Suprapubic skin (tissue), 4 donors: Measurements from ENCODE around the gene GTF2H3. TPM values are rescaled to one million over a fixed set of nuclear protein-coding genes. Genes with fewer than 3 reads are reported as not detected.

Source experiments
- DNase-seq, 2 donors: peaks; one replicate each; pipeline ENCODE4 v3.0.0-alpha.2; 2019; ENCODE audit warnings: low spot score in 2 of 2
- H3K27ac ChIP-seq: fragments of 200-600 bp; sonication (generic); one replicate; pipeline ENCODE4 v1.5.1; 2019
- H3K27me3 ChIP-seq: fragments of 200-600 bp; sonication (generic); one replicate; pipeline ENCODE4 v1.5.1; 2019
- H3K36me3 ChIP-seq: fragments of 200-600 bp; sonication (generic); one replicate; pipeline ENCODE4 v1.5.1; 2019
- H3K4me1 ChIP-seq: fragments of 200-600 bp; sonication (generic); one replicate; pipeline ENCODE4 v1.5.1; 2019
- H3K4me3 ChIP-seq: fragments of 200-600 bp; sonication (generic); one replicate; pipeline ENCODE4 v1.5.1; 2019; ENCODE audit warnings: mild to moderate bottlenecking
- H3K9me3 ChIP-seq: fragments of 200-600 bp; sonication (generic); one replicate; pipeline ENCODE4 v1.5.1; 2019
- EP300 ChIP-seq: sonication (generic); formaldehyde crosslinking; IDR thresholded peaks from one replicate; pipeline ENCODE4 v1.6.1; 2017; ENCODE audit warnings: antibody characterized with exemption
- POLR2A ChIP-seq, 2 donors: fragments of 450-650 bp; IDR thresholded peaks; one replicate each; pipeline ENCODE4 v1.6.1; 2017; ENCODE audit warnings: antibody characterized with exemption in 2 of 2, mild to moderate bottlenecking in 2 of 2, moderate library complexity in 2 of 2
- POLR2AphosphoS5 ChIP-seq, 3 donors: sonication (generic); formaldehyde crosslinking; IDR thresholded peaks; one replicate each; pipeline ENCODE4 v1.6.1; 2017; ENCODE audit warnings: antibody characterized with exemption in 3 of 3
- WGBS: methylation state at CpG from one replicate; pipeline ENCODE4 v1.1.5; 2018; 5-methylcytosine and 5-hydroxymethylcytosine counted together
- total RNA-seq, 4 donors: library from RNA; depleted of rRNA; stranded (reverse); fragments of >200 nt; gene quantifications; one replicate each; pipeline ENCODE4 v1.1.0, GENCODE V29; 2016
- TF ChIP-seq, protein P1 (sequence below), 2 donors: fragments of 200-600 bp in 1 of 2; fragments of 450-650 bp in 1 of 2; sonication (generic) in 1 of 2; IDR thresholded peaks; one replicate each; pipeline ENCODE4 v1.5.1; 2016 to 2019; ENCODE audit warnings: antibody characterized with exemption in 2 of 2, mild to moderate bottlenecking in 1 of 2, moderate library complexity in 1 of 2

The GTF2H3 gene
- total RNA-seq, 4 donors from 2014 or later: 14.4 to 33.3 (median 23.3) TPM

- peaks cover 58% of the 10 kb centered on the region for H3K36me3 ChIP-seq
- 92% methylated on average over 18 of the region's 18 CpGs for WGBS
- TF ChIP-seq POLR2AphosphoS5 (IDR thresholded peaks at IDR 0.05) (no peak), EP300 (no peak), POLR2A (IDR thresholded peaks at IDR 0.05) (no peak)
- TF ChIP-seq, protein P1, sequence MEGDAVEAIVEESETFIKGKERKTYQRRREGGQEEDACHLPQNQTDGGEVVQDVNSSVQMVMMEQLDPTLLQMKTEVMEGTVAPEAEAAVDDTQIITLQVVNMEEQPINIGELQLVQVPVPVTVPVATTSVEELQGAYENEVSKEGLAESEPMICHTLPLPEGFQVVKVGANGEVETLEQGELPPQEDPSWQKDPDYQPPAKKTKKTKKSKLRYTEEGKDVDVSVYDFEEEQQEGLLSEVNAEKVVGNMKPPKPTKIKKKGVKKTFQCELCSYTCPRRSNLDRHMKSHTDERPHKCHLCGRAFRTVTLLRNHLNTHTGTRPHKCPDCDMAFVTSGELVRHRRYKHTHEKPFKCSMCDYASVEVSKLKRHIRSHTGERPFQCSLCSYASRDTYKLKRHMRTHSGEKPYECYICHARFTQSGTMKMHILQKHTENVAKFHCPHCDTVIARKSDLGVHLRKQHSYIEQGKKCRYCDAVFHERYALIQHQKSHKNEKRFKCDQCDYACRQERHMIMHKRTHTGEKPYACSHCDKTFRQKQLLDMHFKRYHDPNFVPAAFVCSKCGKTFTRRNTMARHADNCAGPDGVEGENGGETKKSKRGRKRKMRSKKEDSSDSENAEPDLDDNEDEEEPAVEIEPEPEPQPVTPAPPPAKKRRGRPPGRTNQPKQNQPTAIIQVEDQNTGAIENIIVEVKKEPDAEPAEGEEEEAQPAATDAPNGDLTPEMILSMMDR (IDR thresholded peaks at IDR 0.05): no peak
- no peak overlapping the region for H3K27ac ChIP-seq
- H3K9me3 ChIP-seq: no peaks in the 10 kb centered on the region
- DNase-seq: no peak
- H3K4me3 ChIP-seq: no peak overlapping the region
- no peaks in the 10 kb centered on the region for H3K27me3 ChIP-seq
- no peaks in the 10 kb centered on the region for H3K4me1 ChIP-seq
These were observed 53.1 kb downstream of the GTF2H3 start for GRCh38 chr12:123686636-123687190.

GRCh38 chr12:123690191-123690840, 56.7 kb downstream of the GTF2H3 start:
- TF ChIP-seq EP300 (no peak), POLR2A (IDR thresholded peaks at IDR 0.05) (no peak), POLR2AphosphoS5 (IDR thresholded peaks at IDR 0.05) (no peak)
- Histone ChIP-seq H3K27me3 (no peaks in the 10 kb centered on the region), H3K4me1 (no peaks in the 10 kb centered on the region), H3K4me3 (no peak overlapping the region), H3K9me3 (no peaks in the 10 kb centered on the region), H3K27ac (no peak overlapping the region), H3K36me3 (peaks cover 51% of the 10 kb centered on the region)
- 55% methylated on average over 8 of the region's 8 CpGs for WGBS
- DNase-seq: no peak

DNA sequence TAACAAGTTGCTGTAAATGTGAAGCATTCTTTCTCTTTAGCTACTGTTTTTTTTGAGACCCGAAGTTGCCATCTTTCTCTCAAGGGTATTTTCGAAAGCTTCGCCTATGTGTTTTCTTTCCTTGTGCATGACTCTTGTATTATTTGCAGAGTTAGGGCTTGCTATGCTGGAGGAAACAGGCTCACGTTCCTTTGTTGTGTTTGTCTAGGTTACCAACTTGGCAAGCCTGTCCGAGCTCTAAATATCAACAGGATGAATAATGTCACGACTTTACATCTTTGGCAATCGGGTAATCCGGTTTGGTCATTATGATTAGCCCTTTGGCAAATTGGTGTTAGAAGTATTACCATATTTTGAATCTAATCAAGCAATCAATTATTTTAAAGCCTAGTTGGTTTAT, 62.6 kb downstream of the GTF2H3 start:
- Histone ChIP-seq H3K27ac (peak overlapping the region; percentile 34), H3K36me3 (peaks cover 63% of the 10 kb centered on the region), H3K27me3 (no peaks in the 10 kb centered on the region), H3K9me3 (no peaks in the 10 kb centered on the region), H3K4me1 (no peaks in the 10 kb centered on the region), H3K4me3 (no peak overlapping the region)
- 67% methylated on average over 8 of the region's 8 CpGs for WGBS
- TF ChIP-seq POLR2AphosphoS5 (IDR thresholded peaks at IDR 0.05) (no peak), POLR2A (IDR thresholded peaks at IDR 0.05) (no peak), EP300 (no peak)
- TF ChIP-seq, protein P1 (IDR thresholded peaks at IDR 0.05): no peak
- DNase-seq: no peak

GRCh38 chr12:123696646-123697045, 63.0 kb downstream of the GTF2H3 start:
- no peak for DNase-seq
- Histone ChIP-seq H3K27me3 (no peaks in the 10 kb centered on the region), H3K9me3 (no peaks in the 10 kb centered on the region), H3K27ac (no peak overlapping the region), H3K4me1 (no peaks in the 10 kb centered on the region), H3K36me3 (peaks cover 61% of the 10 kb centered on the region), H3K4me3 (no peak overlapping the region)
- WGBS: 75% methylated on average over 4 of the region's 4 CpGs
- TF ChIP-seq EP300 (no peak), POLR2AphosphoS5 (IDR thresholded peaks at IDR 0.05) (no peak), POLR2A (IDR thresholded peaks at IDR 0.05) (no peak)
- TF ChIP-seq, protein P1 (IDR thresholded peaks at IDR 0.05): no peak

DNA sequence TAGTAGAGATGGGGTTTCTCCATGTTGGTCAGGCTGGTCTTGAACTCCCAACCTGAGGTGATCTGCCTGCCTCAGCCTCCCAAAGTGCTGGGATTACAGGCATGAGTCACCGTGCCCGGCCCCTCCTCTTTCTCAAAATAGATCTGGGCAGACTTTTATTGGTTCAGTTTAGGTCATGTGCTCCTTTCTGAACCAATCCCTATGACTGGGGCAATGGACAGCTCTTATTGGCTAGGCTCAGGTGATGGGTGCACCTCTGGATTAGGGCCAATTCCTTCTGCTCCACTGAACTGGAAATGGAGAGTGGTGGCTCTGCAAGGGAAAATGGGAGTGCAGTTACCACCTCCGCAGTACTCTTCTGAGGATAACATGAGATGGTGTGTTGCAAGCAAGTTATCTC, 72.3 kb downstream of the GTF2H3 start:
- Histone ChIP-seq H3K4me3 (no peak overlapping the region), H3K27ac (no peak overlapping the region), H3K27me3 (no peaks in the 10 kb centered on the region), H3K4me1 (no peaks in the 10 kb centered on the region), H3K36me3 (peaks cover 45% of the 10 kb centered on the region), H3K9me3 (no peaks in the 10 kb centered on the region)
- DNase-seq: no peak
- TF ChIP-seq, protein P1 (IDR thresholded peaks at IDR 0.05): no peak
- TF ChIP-seq POLR2A (IDR thresholded peaks at IDR 0.05): no peak
- no peak for TF ChIP-seq EP300
- TF ChIP-seq POLR2AphosphoS5 (IDR thresholded peaks at IDR 0.05): no peak
- WGBS: 91% methylated on average over 3 of the region's 3 CpGs
